Measurements from ENCODE around the gene NKX1-2.
A peak's percentile ranks its signal among the peaks of the same experiment; 100 is the strongest.
"Not testable (repeated sequence)": the region's sequence is repeated elsewhere in the genome, so short reads cannot be mapped to it uniquely, and the experiment has no call there.

The NKX1-2 gene

DNA sequence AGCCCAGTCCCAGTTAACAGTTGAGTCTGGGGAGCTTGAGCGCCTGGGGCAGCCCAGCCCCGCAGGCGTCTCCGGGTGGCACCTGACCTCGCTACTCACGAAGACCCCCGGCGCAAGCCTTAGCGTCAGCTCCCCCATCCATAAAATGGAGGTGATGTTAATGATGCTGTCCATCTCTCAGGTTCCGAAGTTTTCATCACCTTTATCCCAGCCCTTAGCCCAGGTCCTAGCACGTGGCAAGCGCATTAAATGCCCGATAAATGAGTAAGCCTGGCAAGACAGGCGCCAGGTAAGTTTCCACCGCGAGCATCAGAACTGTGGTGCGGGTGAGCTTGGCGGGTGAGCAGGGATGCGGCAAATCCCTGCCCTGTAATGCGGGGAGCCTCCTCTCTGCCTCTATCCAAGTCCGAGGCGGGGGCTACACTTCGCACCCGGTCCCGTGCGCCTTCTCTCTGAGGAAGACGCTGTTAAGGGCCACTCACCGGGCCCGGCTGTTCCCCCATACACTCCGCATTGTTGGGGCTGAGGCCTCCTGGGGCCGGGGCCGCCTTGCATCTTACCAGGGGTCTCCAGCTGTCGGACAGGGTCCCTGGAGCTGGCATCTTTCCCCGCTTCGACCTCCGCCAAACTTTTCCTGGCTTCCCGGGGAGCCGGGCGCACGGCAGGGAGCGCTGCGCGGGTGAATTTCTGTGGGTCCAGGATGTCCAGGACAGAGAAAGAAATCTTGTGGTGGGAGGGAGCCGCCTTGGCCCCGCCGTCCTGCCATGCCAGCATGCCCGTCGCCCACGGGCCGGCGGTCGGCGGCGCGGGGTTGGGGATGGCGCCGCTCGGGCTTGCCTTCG, 444 bp downstream of the NKX1-2 start:
- no peak for DNase-seq

- no peak for DNase-seq
Observed at GRCh38 chr10:124448696-124449169, 1.1 kb downstream of the NKX1-2 start.

- DNase-seq = no peak
Observed at GRCh38 chr10:124447751-124448466, 1.9 kb downstream of the NKX1-2 start.

- DNase-seq = no peak
Observed at GRCh38 chr10:124446830-124447750, 2.7 kb downstream of the NKX1-2 start.

DNA sequence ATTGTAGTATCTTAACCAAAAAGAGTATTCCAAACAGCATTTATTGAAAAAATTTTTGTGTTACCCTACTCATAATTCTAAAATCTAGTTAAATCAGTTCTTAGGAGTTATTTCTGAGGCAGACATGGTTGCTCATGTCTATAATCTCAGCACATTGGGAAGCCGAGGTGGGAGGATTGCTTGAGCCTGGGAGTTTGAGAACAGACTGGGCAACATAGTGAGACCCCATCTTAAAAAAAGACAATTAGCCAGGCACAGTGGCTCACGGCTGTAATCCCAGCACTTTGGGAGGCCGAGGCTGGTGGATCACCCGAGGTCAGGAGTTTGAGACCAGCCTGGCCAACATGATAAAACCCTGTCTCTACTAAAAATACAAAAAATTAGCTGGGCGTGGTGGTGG, 8.1 kb downstream of the NKX1-2 start:
- DNase-seq = not testable (repeated sequence)

- no peak for DNase-seq
Observed at GRCh38 chr10:124436191-124436638, 13.6 kb downstream of the NKX1-2 start.

DNA sequence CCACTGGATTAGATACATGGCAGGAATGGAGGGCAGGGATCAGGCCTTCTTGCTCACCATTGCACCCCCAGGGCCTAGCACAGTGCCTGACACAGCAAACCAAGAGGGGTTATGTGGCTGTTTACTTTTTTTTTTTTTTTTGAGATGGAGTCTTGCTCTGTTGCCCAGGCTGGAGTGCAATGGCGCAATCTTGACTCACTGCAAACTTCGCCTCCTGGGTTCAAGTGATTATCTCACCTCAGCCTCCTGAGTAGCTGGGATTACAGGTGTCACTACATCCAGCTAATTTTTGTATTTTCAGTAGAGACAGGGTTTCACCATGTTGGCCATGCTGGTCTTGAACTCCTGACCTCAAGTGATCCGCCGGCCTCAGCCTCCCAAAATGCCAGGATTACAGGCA, 14.2 kb downstream of the NKX1-2 start:
- DNase-seq = not testable (repeated sequence)

DNA sequence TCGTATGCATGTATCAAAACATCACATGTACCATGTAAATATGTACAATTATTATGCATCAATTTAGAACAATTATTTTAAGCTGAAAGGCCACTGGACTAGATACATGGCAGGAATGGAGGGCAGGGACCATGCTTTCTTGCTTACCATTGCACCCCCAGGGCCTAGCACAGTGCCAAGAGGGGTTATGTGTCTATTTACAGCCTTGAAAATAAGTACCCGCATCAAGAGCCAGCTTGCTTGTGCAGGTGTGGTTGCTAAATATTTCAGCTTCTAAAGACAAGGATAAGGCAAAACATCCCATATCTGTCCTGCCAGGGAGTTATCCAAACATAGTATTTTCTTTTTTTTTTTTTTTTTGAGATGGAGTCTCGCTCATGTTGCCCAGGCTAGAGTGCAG, 16.4 kb downstream of the NKX1-2 start:
- no peak for DNase-seq

GRCh38 chr10:124430077-124430476, 19.8 kb downstream of the NKX1-2 start:
- no peak for DNase-seq

DNA sequence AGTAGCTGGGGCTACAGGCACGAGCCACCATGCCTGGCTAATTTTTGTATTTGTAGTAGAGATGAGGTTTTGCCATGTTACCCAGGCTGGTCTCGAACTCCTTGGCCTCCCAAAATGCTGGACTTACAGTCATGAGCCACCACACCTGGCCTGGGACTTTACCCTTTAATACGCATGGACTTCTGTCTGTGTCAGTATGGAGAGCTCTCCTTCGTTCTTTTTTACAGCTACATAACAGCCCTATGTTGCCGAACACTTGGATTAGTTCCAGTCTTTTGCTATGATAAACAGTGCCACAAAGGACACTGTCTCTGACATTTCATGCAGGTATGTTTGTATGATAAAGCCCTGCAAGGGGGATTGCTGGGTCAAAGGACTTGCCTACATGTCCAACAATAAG, 20.3 kb downstream of the NKX1-2 start:
- no peak for DNase-seq

- DNase-seq = no peak
Observed at GRCh38 chr10:124428207-124428777, 21.5 kb downstream of the NKX1-2 start.

- DNase-seq = no peak
Observed at GRCh38 chr10:124425227-124425962, 24.4 kb downstream of the NKX1-2 start.

DNA sequence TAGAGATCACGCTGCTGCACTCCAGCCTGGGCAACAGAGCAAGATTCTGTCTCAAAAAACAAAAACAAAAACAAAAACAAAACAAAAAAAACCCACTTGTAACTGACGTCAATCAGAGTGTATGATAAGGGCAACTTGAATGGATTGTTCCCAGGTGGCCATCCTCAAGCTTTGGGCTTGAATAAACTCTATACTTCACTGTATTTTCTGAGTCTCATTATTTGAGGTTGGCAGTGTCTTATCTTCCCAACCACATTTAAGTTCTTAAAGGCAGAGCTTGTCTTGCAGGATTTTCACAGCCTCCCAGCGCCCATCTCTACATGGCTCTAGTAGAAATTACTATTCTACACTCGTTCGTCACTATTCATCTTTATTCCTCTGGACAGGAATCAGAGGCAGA, 26.0 kb downstream of the NKX1-2 start:
- no peak for DNase-seq

GRCh38 chr10:124422742-124423141, 27.1 kb downstream of the NKX1-2 start:
- no peak for DNase-seq

DNA sequence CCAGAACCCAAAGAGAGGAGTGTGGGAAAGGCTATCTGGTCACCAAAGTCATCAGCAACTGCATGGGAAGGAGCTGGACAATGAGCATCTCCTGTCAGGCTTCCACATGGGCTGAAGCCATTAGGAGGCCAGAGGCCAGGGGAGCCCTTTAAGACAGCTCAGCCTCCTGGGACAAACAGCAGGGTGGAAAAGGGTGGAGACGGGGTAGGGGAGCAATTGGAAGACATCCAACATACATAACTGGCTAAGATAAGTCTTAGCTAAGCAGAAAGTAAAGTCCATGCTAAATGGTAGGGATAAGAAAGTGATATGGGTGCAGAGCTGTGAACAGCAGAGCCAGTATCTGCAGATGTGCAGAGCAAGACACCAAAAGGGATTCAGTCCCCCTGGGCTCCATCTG, 29.6 kb downstream of the NKX1-2 start:
- no peak for DNase-seq

- no peak for DNase-seq
Observed at GRCh38 chr10:124419635-124420034, 30.2 kb downstream of the NKX1-2 start.

DNA sequence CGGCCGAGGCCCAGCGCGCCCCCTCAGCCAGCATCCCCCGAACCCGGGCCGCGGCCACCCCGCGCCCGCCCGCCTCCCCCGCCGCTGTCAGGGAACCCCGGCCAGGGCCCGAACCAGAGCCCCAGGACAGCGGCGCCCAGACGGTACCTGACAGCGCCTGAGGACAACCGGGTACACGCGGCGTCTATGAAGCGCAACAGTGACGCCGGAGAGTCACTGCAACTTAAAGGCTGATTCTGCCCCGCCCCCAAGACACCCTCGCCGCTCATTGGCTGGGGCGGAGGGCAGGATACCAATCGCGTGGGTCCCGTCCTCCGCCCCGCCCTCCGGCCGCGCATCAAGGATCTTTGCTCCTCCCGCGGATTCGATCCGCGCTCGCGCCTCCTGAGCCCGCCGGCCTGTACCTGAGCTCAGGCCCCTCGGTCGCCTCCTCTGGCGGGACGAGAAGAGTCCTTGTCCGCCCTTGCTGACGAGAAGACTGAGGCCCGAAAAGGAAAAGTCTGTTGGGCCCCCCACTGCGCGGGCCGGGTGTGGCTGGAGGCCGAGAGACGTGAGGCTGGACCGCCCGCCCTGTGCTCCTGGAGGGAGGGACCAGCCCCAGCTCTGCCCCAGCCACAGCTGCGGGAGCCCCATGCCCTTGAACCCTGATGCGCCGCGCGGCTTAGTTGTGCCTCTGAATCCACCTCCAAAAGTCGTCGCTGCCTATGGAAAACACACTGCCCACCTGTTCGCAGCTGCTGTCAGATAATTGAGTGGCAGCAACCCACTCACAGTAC, 30.9 kb downstream of the NKX1-2 start, which contains the start of gene OAT:
OAT (minus strand) TSS at position 198 of the 776 bp plus-strand sequence. CDS start 6,752 bp downstream, outside the sequence.
- DNase-seq = peak; percentile 33

DNA sequence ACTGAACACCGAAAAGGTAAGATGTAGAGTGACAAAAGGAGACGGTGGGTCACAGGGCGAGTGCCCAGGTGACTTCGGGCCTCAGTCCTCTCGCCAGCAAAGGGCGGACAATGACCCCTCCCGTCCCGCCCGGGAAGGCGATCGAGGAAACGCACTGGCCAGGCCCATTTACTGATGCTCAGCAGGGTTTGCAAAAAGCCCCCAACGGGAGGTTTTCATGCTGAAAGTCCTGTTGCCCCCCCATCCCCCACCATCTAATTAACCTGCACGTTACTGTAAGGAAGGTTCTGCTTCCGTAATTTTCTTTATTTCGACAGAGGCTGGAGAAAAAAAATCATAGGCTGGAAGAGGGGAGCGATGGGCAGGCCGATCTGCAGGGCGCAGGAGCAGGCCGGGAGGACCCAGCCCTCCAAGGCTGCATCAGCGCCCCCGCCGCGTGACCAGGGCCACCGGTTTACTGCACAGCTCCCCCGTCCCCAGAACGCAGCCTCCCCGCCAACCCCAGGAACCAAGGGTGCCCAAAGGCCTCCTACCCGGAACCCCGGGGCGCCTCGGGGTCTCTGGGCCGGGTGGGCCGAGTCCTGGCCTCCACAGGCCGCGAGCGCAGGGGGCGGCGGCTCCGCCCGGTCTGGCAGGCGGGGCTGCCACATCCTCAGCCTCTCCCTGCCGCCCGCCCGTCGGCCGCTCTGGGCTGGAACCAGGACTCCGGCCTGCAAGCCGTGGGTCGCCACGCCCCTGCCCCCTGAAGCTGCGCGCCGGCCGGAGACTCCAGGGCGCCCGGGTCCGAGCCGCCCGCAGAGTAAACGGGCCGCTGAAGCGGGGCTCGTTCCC, 31.7 kb downstream of the NKX1-2 start:
- DNase-seq = no peak

DNA sequence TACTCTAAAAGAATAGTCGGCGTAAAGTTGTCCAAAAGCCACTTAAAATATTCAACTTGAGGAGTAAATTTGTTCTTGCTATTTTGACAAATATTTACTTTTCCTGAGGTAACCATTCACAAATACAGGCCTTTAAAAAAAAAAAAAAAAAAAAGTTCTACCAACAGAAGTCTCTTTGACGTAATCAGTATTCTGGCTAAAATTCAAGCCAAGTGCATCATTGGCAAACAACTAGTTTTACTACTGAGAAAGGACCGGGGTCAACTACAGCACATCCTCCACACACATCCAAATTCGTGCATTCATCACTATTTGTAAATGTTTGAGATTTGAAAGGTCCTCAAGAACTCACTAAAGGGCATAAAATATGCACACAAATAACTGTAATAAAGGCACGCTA, 33.1 kb downstream of the NKX1-2 start:
- DNase-seq = no peak

- DNase-seq = no peak
Observed at GRCh38 chr10:124415210-124415609, 34.6 kb downstream of the NKX1-2 start.
